Measurements from ENCODE around the gene PTPRN2.

DNA sequence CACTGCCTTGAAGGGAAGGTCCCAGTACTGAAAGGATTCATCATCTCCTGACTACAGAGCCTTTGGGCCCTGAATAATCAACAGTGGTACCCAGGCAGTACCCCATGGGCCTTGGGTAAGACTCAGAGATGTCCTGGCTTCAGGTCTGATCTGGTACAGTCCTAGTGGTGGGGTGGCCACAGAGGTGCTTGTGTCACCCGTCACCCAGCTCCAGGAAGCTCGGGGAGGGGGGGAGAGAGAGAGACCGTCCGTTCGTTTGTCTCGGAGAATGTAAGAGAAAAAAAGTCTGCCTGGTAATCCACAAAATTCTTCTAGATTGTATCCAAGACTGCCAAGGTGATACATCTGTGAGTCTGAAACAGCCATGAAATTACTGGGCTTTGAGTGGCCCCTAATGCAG, 381.3 kb downstream of the PTPRN2 start:
- TF ChIP-seq, protein P1, sequence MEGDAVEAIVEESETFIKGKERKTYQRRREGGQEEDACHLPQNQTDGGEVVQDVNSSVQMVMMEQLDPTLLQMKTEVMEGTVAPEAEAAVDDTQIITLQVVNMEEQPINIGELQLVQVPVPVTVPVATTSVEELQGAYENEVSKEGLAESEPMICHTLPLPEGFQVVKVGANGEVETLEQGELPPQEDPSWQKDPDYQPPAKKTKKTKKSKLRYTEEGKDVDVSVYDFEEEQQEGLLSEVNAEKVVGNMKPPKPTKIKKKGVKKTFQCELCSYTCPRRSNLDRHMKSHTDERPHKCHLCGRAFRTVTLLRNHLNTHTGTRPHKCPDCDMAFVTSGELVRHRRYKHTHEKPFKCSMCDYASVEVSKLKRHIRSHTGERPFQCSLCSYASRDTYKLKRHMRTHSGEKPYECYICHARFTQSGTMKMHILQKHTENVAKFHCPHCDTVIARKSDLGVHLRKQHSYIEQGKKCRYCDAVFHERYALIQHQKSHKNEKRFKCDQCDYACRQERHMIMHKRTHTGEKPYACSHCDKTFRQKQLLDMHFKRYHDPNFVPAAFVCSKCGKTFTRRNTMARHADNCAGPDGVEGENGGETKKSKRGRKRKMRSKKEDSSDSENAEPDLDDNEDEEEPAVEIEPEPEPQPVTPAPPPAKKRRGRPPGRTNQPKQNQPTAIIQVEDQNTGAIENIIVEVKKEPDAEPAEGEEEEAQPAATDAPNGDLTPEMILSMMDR (IDR thresholded peaks at IDR 0.05): no peak
- no peak for TF ChIP-seq POLR2A (IDR thresholded peaks at IDR 0.05)
